GM19468 (cell line): Measurements from ENCODE around the gene GNGT1.
"Not testable (repeated sequence)": the region's sequence is repeated elsewhere in the genome, so short reads cannot be mapped to it uniquely, and the experiment has no call there.

Source experiments
- ATAC-seq: cut with Tn5 transposase; IDR thresholded peaks from one replicate; pipeline ENCODE4 v1.9.1; 2021; ENCODE audit warnings: mild to moderate bottlenecking, moderate library complexity, moderate number of reproducible peaks; ENCODE audit not compliant: unreplicated experiment; ENCODE audit errors: extremely low read depth

GNGT1 gene

GRCh38 chr7:93902777-93903423, 3.5 kb upstream of the GNGT1 start:
- ATAC-seq = no peak

DNA sequence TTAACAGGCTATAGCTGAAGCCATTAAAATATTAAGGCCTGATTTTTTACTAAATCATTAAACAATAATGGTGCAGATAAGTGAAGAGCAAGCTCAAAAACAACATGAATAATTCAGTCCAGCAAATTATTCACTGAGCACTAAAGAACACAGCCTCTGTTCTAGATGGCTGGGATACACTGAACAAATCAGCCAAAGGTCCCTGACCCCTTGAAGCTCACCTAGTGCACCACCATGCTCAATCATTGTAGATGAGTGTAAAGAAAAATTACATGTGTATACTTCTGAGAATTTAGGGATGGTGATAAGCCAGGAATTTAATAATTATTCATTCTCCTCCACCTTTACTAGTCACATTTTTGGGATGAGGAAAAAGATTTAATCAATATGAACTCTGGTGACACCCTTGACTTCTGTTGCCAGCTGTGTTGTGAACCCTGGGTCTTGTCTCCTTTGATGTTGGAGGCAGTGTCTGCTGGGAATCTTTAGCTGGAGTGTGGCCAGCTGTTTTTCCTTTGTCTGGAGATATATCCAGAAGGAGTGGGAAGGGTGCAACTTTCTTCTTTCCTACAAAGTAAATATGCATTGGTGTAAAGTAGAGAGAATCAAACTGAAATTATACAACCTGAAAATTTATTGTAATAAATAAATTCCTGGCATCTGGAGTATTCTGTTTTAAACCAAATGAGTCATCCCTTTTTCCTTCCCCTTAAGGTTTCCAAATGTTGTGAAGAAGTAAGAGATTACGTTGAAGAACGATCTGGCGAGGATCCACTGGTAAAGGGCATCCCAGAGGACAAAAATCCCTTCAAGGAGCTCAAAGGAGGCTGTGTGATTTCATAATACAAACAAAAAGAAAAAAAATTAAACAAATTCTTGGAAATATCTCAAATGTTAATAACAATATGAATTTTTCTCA, 4.0 kb downstream of the GNGT1 start:
- ATAC-seq = no peak

DNA sequence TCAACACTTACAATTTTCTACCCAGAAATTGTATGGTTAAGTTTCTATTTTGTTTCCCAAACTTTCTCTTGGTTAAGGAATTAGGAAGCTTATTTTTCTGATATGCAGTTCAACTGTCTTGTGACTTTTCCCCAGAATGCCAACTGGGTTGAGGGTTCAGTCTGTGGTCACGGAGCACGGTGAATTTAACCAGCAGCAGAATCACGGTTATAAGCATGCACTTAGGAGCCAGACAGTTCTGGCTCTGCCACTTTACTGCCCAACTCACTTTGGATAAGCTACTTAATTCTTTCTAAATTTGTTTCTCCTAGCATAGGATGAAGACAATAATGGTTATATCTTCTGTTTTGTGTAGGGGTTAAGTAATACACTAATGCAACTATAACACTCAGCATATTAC, 4.9 kb downstream of the GNGT1 start:
- not testable (repeated sequence) for ATAC-seq

GRCh38 chr7:93911661-93912060, 5.3 kb downstream of the GNGT1 start:
- not testable (repeated sequence) for ATAC-seq

GRCh38 chr7:93913197-93913596, 6.8 kb downstream of the GNGT1 start:
- no peak for ATAC-seq

DNA sequence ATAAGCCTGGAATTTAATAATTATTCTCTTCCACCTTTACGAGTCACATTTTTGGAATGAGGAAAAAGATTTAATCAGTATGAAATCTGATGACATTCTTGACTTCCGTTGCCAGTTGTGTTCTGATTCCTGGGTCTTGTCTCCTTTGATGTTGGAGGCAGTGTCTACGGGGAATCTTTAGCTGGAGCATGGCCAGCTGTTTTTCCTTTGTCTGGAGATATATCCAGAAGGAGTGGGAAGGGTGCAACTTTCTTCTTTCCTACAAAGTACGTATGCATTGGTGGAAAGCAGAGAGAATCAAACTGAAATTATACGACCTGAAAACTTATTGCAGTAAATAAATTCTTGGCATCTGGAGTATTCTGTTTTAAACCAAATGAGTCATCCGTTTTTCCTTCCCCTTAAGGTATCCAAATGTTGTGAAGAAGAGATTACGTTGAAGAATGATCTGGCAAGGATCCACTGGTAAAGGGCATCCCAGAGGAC, 8.3 kb downstream of the GNGT1 start:
- ATAC-seq = no peak

DNA sequence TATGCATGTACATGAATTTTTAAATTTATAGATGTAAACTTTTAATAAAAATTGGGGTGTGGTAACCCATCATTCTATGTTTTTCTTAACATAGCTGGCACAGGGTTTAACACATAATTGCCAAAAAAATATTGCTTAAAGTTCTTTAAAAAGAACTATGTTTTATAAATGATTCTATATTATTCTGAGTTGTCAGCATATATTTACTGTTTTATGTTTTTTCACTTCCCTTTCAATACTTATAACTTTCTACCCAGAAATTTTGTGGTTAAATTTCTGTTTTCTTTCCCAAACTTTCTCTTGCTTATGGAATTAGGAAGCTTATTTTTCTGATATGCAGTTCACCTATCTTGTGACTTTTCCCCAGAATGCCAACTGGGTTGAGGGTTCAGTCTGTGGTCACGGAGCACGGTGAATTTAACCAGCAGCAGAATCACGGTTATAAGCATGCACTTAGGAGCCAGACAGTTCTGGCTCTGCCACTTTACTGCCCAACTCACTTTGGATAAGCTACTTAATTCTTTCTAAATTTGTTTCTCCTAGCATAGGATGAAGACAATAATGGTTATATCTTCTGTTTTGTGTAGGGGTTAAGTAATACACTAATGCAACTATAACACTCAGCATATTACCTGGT, 9.0 kb downstream of the GNGT1 start:
- ATAC-seq = not testable (repeated sequence)

GRCh38 chr7:93915888-93916287, 9.5 kb downstream of the GNGT1 start:
- not testable (repeated sequence) for ATAC-seq

GRCh38 chr7:93916315-93916714, 9.9 kb downstream of the GNGT1 start:
- ATAC-seq = not testable (repeated sequence)

- no peak for ATAC-seq
Measured at GRCh38 chr7:93920496-93921182, 14.3 kb downstream of the GNGT1 start.

- no peak for ATAC-seq
Measured at GRCh38 chr7:93921186-93921585, 14.8 kb downstream of the GNGT1 start.

DNA sequence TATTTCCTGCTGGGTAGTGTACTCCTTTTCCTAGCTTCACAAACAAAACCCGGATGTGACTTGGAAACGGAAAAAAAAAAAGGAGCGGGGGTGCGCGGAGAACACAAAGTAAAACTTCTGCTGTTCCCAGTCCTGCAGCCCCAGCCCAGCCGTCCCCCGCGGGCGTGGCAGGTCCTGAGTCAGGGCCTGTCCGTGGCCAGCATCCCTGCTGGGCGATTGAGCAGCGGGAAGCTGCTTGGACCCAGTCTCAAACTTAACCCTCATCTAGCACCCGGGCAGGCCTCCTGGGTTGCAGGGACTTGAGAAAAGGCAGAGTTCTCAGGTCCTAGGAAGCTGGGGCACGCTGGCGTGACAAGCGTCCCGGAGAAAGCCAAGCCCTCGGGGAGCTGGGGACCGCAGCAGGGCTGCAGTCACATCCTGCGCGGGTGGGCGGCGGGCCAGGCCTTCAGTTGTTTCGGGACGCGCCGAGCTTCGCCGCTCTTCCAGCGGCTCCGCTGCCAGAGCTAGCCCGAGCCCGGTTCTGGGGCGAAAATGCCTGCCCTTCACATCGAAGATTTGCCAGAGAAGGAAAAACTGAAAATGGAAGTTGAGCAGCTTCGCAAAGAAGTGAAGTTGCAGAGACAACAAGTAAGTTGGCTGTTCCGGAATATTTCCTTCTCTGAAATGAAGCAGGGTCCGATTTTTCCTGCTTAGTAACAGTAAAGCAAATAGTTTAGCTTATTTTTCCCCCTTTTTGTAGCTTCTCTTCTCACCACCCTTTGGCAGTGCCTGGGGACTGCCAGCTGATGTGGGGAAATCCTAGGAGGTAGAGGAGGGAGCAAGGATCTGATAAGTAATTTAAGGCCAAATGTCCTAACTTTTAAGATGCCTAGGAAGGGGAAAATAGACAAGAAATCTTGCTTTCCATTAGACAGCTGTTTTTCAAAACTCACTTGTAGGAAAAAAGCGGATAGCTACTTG, 15.5 kb downstream of the GNGT1 start, which contains the start of gene GNG11:
Gene GNG11, plus strand, starts transcription at position 129 of the 960 bp plus-strand sequence. Its CDS starts 403 bp downstream, at position 532.
- peak; percentile 85 for ATAC-seq

DNA sequence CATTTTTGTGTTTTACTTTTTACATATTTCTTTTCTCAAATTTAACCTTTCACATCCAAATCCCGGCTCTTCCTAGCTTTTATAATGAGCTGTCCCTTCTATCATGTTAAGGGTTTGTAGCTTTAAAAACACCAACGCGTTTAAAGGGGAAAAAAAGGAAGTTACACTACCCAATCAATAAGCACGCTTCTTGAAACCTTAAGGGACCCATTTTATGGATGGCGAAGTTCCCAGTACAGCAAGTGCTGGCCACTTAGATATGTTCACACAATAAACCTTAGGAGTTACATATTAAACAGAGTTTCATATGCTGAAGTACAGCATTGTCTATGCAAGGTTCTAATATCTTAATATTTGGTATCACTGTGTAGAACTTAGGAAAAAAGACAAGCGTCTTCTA, 16.9 kb downstream of the GNGT1 start:
- ATAC-seq = no peak

DNA sequence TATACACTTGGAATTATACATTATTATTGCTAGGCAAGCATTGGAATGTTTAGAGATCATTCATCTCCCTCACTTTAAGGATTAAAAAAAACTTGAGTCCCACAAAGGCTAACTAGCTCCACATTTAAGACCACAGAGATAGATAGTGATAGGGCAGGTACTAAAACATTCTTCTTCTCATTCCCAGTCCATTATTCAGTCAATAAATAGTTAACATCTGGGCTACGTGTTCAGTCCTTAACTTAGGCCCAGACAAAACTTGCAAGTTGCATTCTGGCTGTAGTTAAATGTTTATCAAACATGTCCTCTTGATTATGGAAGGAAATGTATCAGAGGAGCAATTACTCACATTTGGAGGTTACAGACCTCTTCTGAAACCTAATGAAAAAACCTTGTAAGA, 17.6 kb downstream of the GNGT1 start:
- ATAC-seq = no peak

DNA sequence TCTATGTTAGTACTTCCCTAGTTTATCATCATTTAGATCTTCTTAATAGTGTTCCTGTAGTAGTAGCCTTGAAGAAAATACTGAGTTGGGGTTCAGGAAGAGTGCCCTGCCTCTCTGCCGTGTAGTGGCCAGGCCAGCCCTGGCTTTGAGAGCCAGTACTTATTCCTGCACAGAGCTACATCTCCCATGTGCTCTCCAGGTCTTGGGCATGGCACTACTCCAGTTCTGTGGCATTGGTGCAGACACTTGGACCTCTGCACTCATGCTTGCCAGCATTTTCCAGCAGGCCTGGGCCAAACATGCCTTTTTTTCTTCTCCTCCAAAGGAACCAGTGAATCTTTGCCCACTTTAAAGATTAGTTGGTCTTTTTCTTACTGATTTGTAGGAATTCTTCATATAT, 20.4 kb downstream of the GNGT1 start:
- ATAC-seq = no peak

DNA sequence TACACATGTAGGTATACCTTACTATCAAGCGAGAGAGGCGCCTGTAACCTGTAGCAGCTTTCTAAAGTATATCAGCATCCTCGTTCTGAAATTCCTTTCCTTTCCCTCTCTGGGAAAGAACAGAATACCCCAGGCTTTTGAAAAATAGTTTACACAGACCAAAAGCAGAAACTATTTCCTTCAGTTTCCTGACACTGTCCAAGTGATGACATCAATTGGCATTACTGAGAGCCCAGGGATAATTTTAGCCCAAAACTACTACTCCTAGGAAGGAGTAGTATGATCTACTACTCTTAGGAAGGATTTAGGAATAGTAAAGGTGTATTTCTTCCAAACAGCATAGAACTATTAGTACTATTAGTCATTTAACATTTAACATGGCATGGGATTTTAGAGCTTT, 21.2 kb downstream of the GNGT1 start:
- ATAC-seq = no peak

DNA sequence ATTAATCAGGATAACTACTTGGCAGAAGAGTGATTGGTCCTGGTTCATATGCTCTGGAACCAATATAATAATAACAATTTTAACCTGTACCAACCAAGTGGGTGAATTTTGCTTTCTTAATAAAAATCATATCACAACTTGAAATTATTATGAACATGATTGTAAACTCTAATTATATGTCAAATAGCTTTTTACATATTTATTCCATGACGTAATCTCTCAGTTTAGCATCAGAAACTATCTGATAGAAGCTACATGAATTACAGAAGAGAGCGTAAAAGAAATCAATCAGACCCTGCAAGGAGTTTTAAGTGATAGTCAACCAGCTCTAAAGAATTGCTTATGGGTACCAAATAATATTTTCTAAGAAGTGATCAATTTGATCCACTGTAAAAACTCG, 25.3 kb downstream of the GNGT1 start:
- ATAC-seq = no peak

DNA sequence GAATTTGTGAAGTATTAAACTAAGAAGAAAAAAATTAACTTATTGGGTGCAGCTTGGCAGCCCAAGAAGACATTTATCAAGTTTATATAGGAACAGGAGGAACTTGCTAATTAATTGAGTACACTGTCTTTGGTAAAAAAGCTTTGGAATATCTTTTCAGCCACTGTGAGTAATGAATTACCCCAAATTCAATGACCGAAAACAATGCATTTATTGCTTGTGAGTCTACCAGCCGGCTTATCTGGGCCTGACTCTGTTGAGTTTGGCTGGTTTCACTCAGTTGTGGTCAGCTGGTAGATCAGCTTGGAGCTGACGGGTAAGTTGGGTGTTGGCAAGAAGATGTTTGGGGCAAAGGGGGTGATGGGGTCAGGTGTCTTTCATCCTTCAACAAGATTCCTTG, 26.8 kb downstream of the GNGT1 start:
- no peak for ATAC-seq

- no peak for ATAC-seq
Measured at GRCh38 chr7:93935102-93935501, 28.7 kb downstream of the GNGT1 start.
